Measurements from ENCODE around the gene ZNF514. TPM values are rescaled to one million over a fixed set of nuclear protein-coding genes. Genes with fewer than 3 reads are reported as not detected.

ZNF514 gene
- total RNA-seq, 1 experiment from 2014 or later, result 20.5 TPM

DNA sequence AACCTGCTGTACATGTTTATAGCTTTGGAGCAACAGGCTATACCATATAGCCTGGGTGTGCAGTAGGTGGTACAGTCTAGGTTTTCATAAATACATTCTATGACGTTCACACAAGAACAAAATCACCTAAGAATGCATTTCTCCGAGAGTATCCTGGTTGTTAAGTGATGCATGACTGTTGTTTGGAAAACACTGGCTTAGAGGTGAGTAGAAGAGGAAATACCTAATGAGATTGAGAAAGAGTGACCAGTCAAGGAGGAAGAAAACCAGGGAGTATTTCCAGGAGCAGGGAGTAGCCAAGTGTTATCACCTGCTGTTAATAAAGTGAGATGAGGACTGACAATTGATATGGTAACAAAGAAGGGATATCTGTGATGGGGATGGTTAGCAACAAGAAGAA is 44.7 kb upstream of the ZNF514 start:
- H3K27me3 ChIP-seq (ENCODE audit: control insufficient read depth, insufficient read depth, low read length), result no peaks in the 10 kb centered on the region
- DNase-seq (ENCODE audit: low read depth, low spot score), result no peak
- POLR2A ChIA-PET, result no interaction called here
- no peak overlapping the region for H3K4me3 ChIP-seq (ENCODE audit: low read depth in 2 of 2, low read length in 2 of 2)
- peaks cover 4% of the 10 kb centered on the region; the same call in 1 of the 2 replicates for H3K4me1 ChIP-seq (ENCODE audit: control insufficient read depth, insufficient read depth, low read length)
- BruUV-seq (replicated peaks), result no TSS peak
- TF ChIP-seq, protein P1, sequence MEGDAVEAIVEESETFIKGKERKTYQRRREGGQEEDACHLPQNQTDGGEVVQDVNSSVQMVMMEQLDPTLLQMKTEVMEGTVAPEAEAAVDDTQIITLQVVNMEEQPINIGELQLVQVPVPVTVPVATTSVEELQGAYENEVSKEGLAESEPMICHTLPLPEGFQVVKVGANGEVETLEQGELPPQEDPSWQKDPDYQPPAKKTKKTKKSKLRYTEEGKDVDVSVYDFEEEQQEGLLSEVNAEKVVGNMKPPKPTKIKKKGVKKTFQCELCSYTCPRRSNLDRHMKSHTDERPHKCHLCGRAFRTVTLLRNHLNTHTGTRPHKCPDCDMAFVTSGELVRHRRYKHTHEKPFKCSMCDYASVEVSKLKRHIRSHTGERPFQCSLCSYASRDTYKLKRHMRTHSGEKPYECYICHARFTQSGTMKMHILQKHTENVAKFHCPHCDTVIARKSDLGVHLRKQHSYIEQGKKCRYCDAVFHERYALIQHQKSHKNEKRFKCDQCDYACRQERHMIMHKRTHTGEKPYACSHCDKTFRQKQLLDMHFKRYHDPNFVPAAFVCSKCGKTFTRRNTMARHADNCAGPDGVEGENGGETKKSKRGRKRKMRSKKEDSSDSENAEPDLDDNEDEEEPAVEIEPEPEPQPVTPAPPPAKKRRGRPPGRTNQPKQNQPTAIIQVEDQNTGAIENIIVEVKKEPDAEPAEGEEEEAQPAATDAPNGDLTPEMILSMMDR (IDR thresholded peaks at IDR 0.05), result no peak
- TF ChIP-seq POLR2AphosphoS5 (IDR thresholded peaks at IDR 0.05; ENCODE audit: low read depth, low read length) (no peak), TCF7L2 (IDR thresholded peaks at IDR 0.05; ENCODE audit: low read depth, low read length) (no peak), SIN3A (IDR thresholded peaks at IDR 0.05; ENCODE audit: borderline replicate concordance, insufficient read depth, low read depth, low read length) (no peak)
- TF ChIP-seq, protein P2, sequence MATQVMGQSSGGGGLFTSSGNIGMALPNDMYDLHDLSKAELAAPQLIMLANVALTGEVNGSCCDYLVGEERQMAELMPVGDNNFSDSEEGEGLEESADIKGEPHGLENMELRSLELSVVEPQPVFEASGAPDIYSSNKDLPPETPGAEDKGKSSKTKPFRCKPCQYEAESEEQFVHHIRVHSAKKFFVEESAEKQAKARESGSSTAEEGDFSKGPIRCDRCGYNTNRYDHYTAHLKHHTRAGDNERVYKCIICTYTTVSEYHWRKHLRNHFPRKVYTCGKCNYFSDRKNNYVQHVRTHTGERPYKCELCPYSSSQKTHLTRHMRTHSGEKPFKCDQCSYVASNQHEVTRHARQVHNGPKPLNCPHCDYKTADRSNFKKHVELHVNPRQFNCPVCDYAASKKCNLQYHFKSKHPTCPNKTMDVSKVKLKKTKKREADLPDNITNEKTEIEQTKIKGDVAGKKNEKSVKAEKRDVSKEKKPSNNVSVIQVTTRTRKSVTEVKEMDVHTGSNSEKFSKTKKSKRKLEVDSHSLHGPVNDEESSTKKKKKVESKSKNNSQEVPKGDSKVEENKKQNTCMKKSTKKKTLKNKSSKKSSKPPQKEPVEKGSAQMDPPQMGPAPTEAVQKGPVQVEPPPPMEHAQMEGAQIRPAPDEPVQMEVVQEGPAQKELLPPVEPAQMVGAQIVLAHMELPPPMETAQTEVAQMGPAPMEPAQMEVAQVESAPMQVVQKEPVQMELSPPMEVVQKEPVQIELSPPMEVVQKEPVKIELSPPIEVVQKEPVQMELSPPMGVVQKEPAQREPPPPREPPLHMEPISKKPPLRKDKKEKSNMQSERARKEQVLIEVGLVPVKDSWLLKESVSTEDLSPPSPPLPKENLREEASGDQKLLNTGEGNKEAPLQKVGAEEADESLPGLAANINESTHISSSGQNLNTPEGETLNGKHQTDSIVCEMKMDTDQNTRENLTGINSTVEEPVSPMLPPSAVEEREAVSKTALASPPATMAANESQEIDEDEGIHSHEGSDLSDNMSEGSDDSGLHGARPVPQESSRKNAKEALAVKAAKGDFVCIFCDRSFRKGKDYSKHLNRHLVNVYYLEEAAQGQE (IDR thresholded peaks at IDR 0.05; ENCODE audit: insufficient read depth in 1 of 2, low read depth in 2 of 2, low read length in 1 of 2), result no peak
- CTCF ChIA-PET, result no interaction called here
- no peak overlapping the region for H3K27ac ChIP-seq (ENCODE audit: low read length)
- intact Hi-C loops (cut with micrococcal nuclease; ENCODE audit: unreplicated experiment), result no loop called here
- no peak for ATAC-seq
- no peaks in the 10 kb centered on the region for H3K36me3 ChIP-seq (ENCODE audit: control insufficient read depth, insufficient read depth, low read length)
- H3K9me3 ChIP-seq (ENCODE audit: control insufficient read depth, insufficient read depth, low read depth, low read length), result peaks cover 15% of the 10 kb centered on the region
- in situ Hi-C loops (cut with HindIII; ENCODE audit: low pct_unique_long_range_greater_than_20kb, low sequenced_read_pairs), result no loop called here

DNA sequence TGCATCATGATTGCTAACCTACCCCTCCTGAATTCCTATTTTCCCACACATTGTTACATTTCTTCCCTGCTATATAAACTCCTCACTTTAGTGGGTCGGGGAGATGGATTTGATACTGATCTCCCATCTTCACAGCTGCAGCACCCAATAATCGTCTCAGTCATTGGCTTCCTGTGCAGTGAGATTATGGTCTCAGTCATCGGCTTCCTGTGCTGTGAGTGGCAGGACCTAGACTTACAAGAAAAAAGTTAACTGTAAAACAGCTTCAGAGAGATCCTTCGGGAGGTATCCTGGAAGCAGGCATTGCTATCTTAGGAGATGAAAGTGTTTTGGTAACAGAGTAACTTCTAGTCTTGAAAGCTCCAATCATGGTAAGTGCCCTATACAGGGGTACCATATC is 44.3 kb upstream of the ZNF514 start:
- ChIA-PET POLR2A (no interaction called here), CTCF (no interaction called here)
- ATAC-seq, result no peak
- Histone ChIP-seq H3K4me3 (ENCODE audit: low read depth in 2 of 2, low read length in 2 of 2) (no peak overlapping the region), H3K4me1 (ENCODE audit: control insufficient read depth, insufficient read depth, low read length) (peaks cover 4% of the 10 kb centered on the region; the same call in 1 of the 2 replicates), H3K27me3 (ENCODE audit: control insufficient read depth, insufficient read depth, low read length) (no peaks in the 10 kb centered on the region), H3K27ac (ENCODE audit: low read length) (no peak overlapping the region), H3K36me3 (ENCODE audit: control insufficient read depth, insufficient read depth, low read length) (no peaks in the 10 kb centered on the region), H3K9me3 (ENCODE audit: control insufficient read depth, insufficient read depth, low read depth, low read length) (peaks cover 11% of the 10 kb centered on the region)
- DNase-seq (ENCODE audit: low read depth, low spot score), result no peak
- intact Hi-C loops (cut with micrococcal nuclease; ENCODE audit: unreplicated experiment) (no loop called here), in situ Hi-C loops (cut with HindIII; ENCODE audit: low pct_unique_long_range_greater_than_20kb, low sequenced_read_pairs) (no loop called here)
- BruUV-seq (replicated peaks), result no TSS peak
- no peak for TF ChIP-seq POLR2AphosphoS5 (IDR thresholded peaks at IDR 0.05; ENCODE audit: low read depth, low read length)
- no peak for TF ChIP-seq SIN3A (IDR thresholded peaks at IDR 0.05; ENCODE audit: borderline replicate concordance, insufficient read depth, low read depth, low read length)
- TF ChIP-seq TCF7L2 (IDR thresholded peaks at IDR 0.05; ENCODE audit: low read depth, low read length), result no peak
- TF ChIP-seq, protein P1 (IDR thresholded peaks at IDR 0.05), result no peak
- TF ChIP-seq, protein P2 (IDR thresholded peaks at IDR 0.05; ENCODE audit: insufficient read depth in 1 of 2, low read depth in 2 of 2, low read length in 1 of 2), result no peak

Measured in Panc1 (cell line).